ENCODE data around the gene KIR3DL1.
"Not testable (repeated sequence)": the region's sequence is repeated elsewhere in the genome, so short reads cannot be mapped to it uniquely, and the experiment has no call there.

KIR3DL1 gene

GRCh38 chr19:54817670-54818536, 1.6 kb downstream of the KIR3DL1 start:
- DNase-seq = no peak

DNA sequence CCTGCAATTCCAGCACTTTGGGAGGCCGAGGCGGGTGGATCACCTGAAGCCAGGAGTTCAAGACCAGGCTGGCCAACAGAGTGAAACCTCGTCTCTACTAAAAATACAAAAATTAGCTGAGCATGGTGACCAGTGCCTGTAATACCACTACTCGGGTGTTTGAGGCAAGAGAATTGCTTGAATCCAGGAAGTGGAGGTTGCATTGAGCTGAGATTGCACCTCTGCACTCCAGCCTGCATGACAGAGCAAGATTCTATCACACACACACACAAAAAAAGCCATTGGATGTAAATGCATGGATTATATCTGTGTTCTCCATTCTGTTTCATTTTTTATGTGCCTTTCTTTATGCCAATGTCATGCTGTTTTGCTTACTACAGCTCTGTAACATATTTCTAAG, 8.1 kb downstream of the KIR3DL1 start:
- not testable (repeated sequence) for DNase-seq

GRCh38 chr19:54825326-54825725, 9.1 kb downstream of the KIR3DL1 start:
- DNase-seq = not testable (repeated sequence)

DNA sequence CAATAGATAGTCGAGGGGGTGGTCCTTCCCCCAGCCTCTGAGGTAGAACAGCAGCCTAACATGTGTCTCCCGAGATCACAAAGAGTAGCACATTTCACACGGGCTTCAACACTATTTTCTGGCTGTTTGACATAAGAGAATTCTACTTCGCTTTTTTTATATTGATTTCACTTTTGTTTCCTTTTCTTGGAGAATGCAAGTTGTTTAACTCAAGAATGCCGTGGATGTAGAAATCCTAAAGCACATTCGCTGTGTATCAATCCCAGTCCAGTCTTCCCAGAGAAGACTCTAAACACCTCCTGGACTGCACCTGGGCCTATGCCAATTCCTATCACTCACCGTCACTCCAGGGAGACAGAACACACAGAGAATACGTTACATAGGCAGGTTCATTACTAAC, 11.8 kb downstream of the KIR3DL1 start:
- not testable (repeated sequence) for DNase-seq

- not testable (repeated sequence) for DNase-seq
Observed at GRCh38 chr19:54832496-54832895, 16.2 kb downstream of the KIR3DL1 start, which contains the start of gene KIR2DS4. TSS of gene KIR2DS4 (plus strand) at chr19:54832676.

DNA sequence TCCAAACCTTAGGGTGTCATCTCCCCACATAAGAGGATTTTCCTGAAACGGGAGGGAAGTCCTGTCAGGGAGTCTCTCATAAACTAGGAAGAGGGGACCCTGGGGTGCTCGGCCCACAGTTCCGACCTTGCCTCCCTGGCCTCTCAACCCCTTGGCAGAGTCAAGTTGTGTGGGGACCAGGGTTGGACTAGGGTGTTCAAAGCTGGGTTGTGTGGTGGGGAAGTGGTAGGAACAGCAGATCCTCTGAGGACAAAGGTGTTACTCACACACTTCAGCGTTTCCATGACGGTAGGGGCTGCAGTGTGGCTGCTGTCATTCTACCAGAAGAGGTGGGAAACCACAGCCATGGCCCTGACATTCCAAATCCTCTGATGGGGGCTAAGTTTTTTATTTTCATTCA, 18.9 kb downstream of the KIR3DL1 start:
- DNase-seq = not testable (repeated sequence)

GRCh38 chr19:54837522-54837921, 21.3 kb downstream of the KIR3DL1 start:
- DNase-seq = not testable (repeated sequence)

- not testable (repeated sequence) for DNase-seq
Observed at GRCh38 chr19:54843171-54843570, 26.9 kb downstream of the KIR3DL1 start.

DNA sequence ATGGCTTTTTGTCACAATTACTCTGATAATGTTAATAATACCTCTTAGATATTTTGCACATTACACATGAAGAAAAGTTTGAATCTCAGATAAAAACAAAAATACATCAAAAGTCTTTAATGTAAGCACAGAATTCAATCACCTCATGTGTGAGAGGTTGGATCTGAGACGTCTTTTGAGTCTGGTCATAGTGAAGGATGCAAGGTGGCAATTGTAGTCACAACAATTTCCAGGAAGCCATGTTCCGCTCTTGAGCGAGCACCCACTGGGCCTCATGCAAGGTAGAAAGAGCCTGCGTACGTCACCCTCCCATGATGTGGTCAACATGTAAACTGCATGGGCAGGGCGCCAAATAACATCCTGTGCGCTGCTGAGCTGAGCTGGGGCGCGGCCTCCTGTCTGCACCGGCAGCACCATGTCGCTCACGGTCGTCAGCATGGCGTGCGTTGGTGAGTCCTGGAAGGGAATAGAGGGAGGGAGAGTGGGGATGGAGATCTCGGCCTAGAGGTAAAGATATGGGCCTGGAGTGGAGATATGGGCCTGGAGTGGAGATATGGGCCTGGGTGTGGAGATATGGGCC, 33.9 kb downstream of the KIR3DL1 start, which contains the start of gene KIR3DL2:
Gene KIR3DL2, plus strand, starts transcription at position 383 of the 580 bp plus-strand sequence. Its CDS starts 33 bp downstream, at position 416.
- not testable (repeated sequence) for DNase-seq

- no peak for DNase-seq
Observed at GRCh38 chr19:54850930-54851329, 34.7 kb downstream of the KIR3DL1 start.

- no peak for DNase-seq
Observed at GRCh38 chr19:54851353-54851752, 35.1 kb downstream of the KIR3DL1 start.

DNA sequence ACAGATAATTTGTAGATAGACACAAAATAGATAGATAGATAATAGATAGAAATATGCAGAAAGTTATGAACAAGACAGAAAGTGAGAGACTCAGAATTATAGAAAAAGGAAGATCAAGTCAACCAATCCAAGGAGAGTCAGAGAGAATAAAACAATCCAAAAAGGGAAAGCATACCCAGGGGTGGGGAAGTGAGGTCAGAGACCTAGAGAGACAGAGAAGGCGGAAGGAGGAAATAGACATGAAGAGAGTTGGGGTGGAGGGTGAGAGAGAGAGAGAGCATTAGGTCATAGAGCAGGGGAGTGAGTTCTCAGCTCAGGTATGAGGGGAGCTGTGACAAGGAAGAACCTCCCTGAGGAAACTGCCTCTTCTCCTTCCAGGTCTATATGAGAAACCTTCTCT, 39.0 kb downstream of the KIR3DL1 start:
- DNase-seq = not testable (repeated sequence)

GRCh38 chr19:54858476-54858875, 42.2 kb downstream of the KIR3DL1 start:
- not testable (repeated sequence) for DNase-seq

DNA sequence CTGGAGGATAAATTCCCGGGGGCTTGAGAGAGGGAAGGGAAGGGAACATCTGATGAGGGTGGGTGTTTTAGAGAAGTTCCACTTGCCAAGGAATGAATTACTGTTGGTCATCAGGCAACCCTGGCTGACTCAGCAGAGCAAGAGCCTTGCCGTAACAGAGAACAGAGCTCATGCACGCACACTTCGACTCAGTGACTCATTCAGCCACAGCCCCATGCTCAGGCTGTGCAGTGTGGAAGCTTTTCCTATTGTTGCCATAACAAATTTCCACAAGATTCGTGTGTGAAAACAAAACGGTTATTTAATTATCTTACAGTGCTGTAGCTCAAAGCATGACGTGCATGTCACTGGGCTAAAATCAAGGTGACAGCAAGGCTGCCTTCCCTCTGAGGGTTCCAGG, 43.2 kb downstream of the KIR3DL1 start:
- DNase-seq = not testable (repeated sequence)

- DNase-seq = not testable (repeated sequence)
Observed at GRCh38 chr19:54863459-54863858, 47.2 kb downstream of the KIR3DL1 start.

GRCh38 chr19:54871696-54872095, 55.4 kb downstream of the KIR3DL1 start:
- no peak for DNase-seq

DNA sequence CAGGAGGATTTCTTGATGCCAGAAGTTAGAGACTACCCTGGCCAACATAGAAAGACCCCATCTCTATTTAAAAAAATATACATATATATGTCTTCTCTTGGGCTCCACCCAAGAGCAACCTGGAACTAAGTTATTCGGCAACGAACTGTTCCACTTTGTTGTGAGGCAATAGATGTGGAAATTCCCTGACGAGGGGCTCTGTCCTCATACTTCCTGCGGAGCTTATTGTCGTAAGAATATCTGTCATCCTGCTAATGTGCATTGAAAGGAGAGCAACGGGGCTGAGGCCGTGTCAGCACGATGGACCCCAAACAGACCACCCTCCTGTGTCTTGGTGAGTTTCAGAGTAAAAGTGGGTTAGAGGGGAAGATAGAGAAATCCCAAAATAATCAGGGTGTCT, 57.7 kb downstream of the KIR3DL1 start, which contains the start of gene FCAR:
Gene FCAR, plus strand, starts transcription at position 246 of the 400 bp plus-strand sequence. Its CDS starts 55 bp downstream, at position 301.
- no peak for DNase-seq

- DNase-seq = no peak
Observed at GRCh38 chr19:54875506-54875905, 59.2 kb downstream of the KIR3DL1 start.

GRCh38 chr19:54877471-54877870, 61.2 kb downstream of the KIR3DL1 start:
- no peak for DNase-seq

Measured in NCI-H1930 (cell line).